Mesenchymal stem cell (in vitro differentiated cells and primary cell): Measurements from ENCODE around the gene UAP1L1.

ENCODE experiments used
- DNase-seq: peaks from one replicate; pipeline ENCODE4 v3.0.0-alpha.2; 2013
- H2AFZ ChIP-seq: one replicate; pipeline ENCODE4 v1.6.1; 2013; ENCODE audit warnings: low read depth, mild to moderate bottlenecking, control low read depth, inconsistent platforms, low read length, moderate library complexity
- H2AK5ac ChIP-seq: 2 replicates; pipeline ENCODE4 v1.6.1; 2013; ENCODE audit warnings: low read length, moderate library complexity, mild to moderate bottlenecking, inconsistent platforms; ENCODE audit not compliant: severe bottlenecking
- H2BK120ac ChIP-seq: one replicate; pipeline ENCODE4 v1.6.1; 2013; ENCODE audit warnings: low read depth, mild to moderate bottlenecking, inconsistent platforms, low read length, moderate library complexity
- H2BK12ac ChIP-seq, 2 experiments: one replicate each; pipeline ENCODE4 v1.6.1; 2013; ENCODE audit warnings: inconsistent platforms in 2 of 2, low read length in 2 of 2, mild to moderate bottlenecking in 2 of 2, moderate library complexity in 2 of 2, control low read depth in 1 of 2
- H2BK15ac ChIP-seq: one replicate; pipeline ENCODE4 v1.6.1; 2013; ENCODE audit warnings: mild to moderate bottlenecking, low read depth, inconsistent platforms; ENCODE audit not compliant: poor library complexity, severe bottlenecking
- H2BK5ac ChIP-seq: 2 replicates; pipeline ENCODE4 v1.6.1; 2013; ENCODE audit warnings: low read depth, mild to moderate bottlenecking, low read length, control low read depth, inconsistent platforms; ENCODE audit not compliant: poor library complexity, severe bottlenecking
- H3K14ac ChIP-seq, 2 experiments: one replicate each; pipeline ENCODE4 v1.6.1; 2013; ENCODE audit warnings: inconsistent platforms in 2 of 2, low read length in 2 of 2, control low read depth in 1 of 2, mild to moderate bottlenecking in 1 of 2, moderate library complexity in 1 of 2
- H3K18ac ChIP-seq, 2 experiments: one replicate each; pipeline ENCODE4 v1.6.1; 2013; ENCODE audit warnings: inconsistent platforms in 2 of 2, low read length in 2 of 2, control low read depth in 1 of 2, low read depth in 1 of 2, mild to moderate bottlenecking in 1 of 2
- H3K23ac ChIP-seq, 2 experiments: one replicate each; pipeline ENCODE4 v1.6.1; 2013; ENCODE audit warnings: inconsistent platforms in 2 of 2, low read length in 2 of 2, mild to moderate bottlenecking in 2 of 2, moderate library complexity in 2 of 2, control low read depth in 1 of 2
- H3K27ac ChIP-seq: 2 replicates; pipeline ENCODE4 v1.5.1; 2013; ENCODE audit warnings: mild to moderate bottlenecking, moderate library complexity, low read length, control low read depth, inconsistent platforms; ENCODE audit not compliant: poor library complexity, severe bottlenecking
- H3K27me3 ChIP-seq, 2 experiments: 2 replicates each; pipeline versions ENCODE4 v1.6.1 to v1.7.0; 2013; ENCODE audit warnings: low read length in 2 of 2, mild to moderate bottlenecking in 2 of 2, moderate library complexity in 2 of 2, control low read depth in 1 of 2, inconsistent platforms in 1 of 2; ENCODE audit not compliant: control insufficient read depth in 1 of 2, insufficient read depth in 1 of 2
- H3K36me3 ChIP-seq, 2 experiments: 2 replicates each; pipeline versions ENCODE4 v1.6.1 to v1.7.0; 2013; ENCODE audit warnings: low read length in 2 of 2, control low read depth in 1 of 2, inconsistent platforms in 1 of 2, low read depth in 1 of 2, mild to moderate bottlenecking in 1 of 2; ENCODE audit not compliant: insufficient read depth in 2 of 2, control insufficient read depth in 1 of 2
- H3K4ac ChIP-seq, 2 experiments: one replicate each; pipeline ENCODE4 v1.6.1; 2013; ENCODE audit warnings: inconsistent platforms in 2 of 2, low read length in 2 of 2, mild to moderate bottlenecking in 2 of 2, moderate library complexity in 2 of 2, control low read depth in 1 of 2, low read depth in 1 of 2
- H3K4me1 ChIP-seq: 2 replicates; pipeline ENCODE4 v1.6.1; 2013; ENCODE audit warnings: low read depth, low read length, control low read depth; ENCODE audit not compliant: control insufficient read depth, insufficient read depth
- H3K4me2 ChIP-seq: 2 replicates; pipeline ENCODE4 v1.6.1; 2013; ENCODE audit warnings: low read length, mild to moderate bottlenecking, inconsistent platforms; ENCODE audit not compliant: poor library complexity, severe bottlenecking
- H3K4me3 ChIP-seq, 2 experiments: 2 replicates each; pipeline versions ENCODE4 v1.5.1 to v1.7.0; 2013; ENCODE audit warnings: low read length in 2 of 2, mild to moderate bottlenecking in 2 of 2, control low read depth in 1 of 2, low read depth in 1 of 2; ENCODE audit not compliant: insufficient read depth in 1 of 2
- H3K79me1 ChIP-seq: replicated peaks from 2 replicates; pipeline ENCODE4 v1.6.1; 2013; ENCODE audit warnings: mild to moderate bottlenecking, control low read depth, low read length, inconsistent platforms; ENCODE audit not compliant: poor library complexity, severe bottlenecking
- H3K9ac ChIP-seq: 2 replicates; pipeline ENCODE4 v1.7.0; 2013; ENCODE audit warnings: mild to moderate bottlenecking, low read length, moderate library complexity
- H3K9me3 ChIP-seq: 2 replicates; pipeline ENCODE4 v1.7.0; 2013; ENCODE audit warnings: mild to moderate bottlenecking, low read length; ENCODE audit not compliant: control insufficient read depth
- H4K8ac ChIP-seq: one replicate; pipeline ENCODE4 v1.6.1; 2013; ENCODE audit warnings: inconsistent platforms, mild to moderate bottlenecking, low read length, moderate library complexity
- H4K91ac ChIP-seq: one replicate; pipeline ENCODE4 v1.6.1; 2013; ENCODE audit warnings: mild to moderate bottlenecking, low read length, inconsistent platforms
- WGBS: methylation state at CpG from one replicate; pipeline ENCODE4 v1.1.7; 2013; ENCODE audit warnings: mixed read lengths; 5-methylcytosine and 5-hydroxymethylcytosine counted together

The UAP1L1 gene

GRCh38 chr9:137046088-137046787 lies 31.1 kb upstream of the UAP1L1 start, which contains the start of gene NPDC1:
NPDC1 (minus strand) TSS chr9:137046177; CDS start chr9:137045989, 188 bp downstream.
- H2AFZ ChIP-seq: peak within 1 kb of the TSS; percentile 96
- WGBS: 1% methylated on average over 52 of the region's 57 CpGs
- H3K27me3 ChIP-seq: peaks cover 37 to 70% of the 10 kb centered on the region in 2 experiments
- no peaks in the 10 kb centered on the region for H3K79me1 ChIP-seq
- peak within 1 kb of the TSS in 1 of 2 experiments; percentile 42 for H3K18ac ChIP-seq
- H2BK12ac ChIP-seq: peak within 1 kb of the TSS in 1 of 2 experiments; percentile 37
- H3K36me3 ChIP-seq: peaks cover 0 to 8% of the 10 kb centered on the region in 2 experiments
- peak within 1 kb of the TSS; percentile 42 for H2BK120ac ChIP-seq
- H3K4me1 ChIP-seq: peaks cover 27% of the 10 kb centered on the region
- DNase-seq: peak; percentile 75
- H3K4ac ChIP-seq: no peak within 1 kb of the TSS
- H3K4me3 ChIP-seq: peak within 1 kb of the TSS; percentile 63 to 82
- no peaks in the 10 kb centered on the region for H3K9me3 ChIP-seq
- no peak within 1 kb of the TSS for H2BK15ac ChIP-seq
- no peak within 1 kb of the TSS for H2BK5ac ChIP-seq
- no peak within 1 kb of the TSS for H3K27ac ChIP-seq
- no peak within 1 kb of the TSS for H2AK5ac ChIP-seq
- H3K9ac ChIP-seq: peak within 1 kb of the TSS; percentile 72
- H3K14ac ChIP-seq: peak within 1 kb of the TSS in 1 of 2 experiments; percentile 81
- peak within 1 kb of the TSS; percentile 54 for H4K91ac ChIP-seq
- H3K23ac ChIP-seq: peak within 1 kb of the TSS in 1 of 2 experiments; percentile 94
- peak within 1 kb of the TSS; percentile 55 for H4K8ac ChIP-seq
- H3K4me2 ChIP-seq: peak within 1 kb of the TSS; percentile 91

- Histone ChIP-seq H3K27ac (no peak overlapping the region), H4K8ac (no peak overlapping the region), H2BK12ac (no peak overlapping the region), H3K18ac (no peak overlapping the region), H3K4me1 (peaks cover 34% of the 10 kb centered on the region), H3K27me3 (peaks cover 64 to 81% of the 10 kb centered on the region in 2 experiments), H3K36me3 (no peaks in the 10 kb centered on the region), H2AK5ac (no peak overlapping the region), H3K9me3 (no peaks in the 10 kb centered on the region), H3K79me1 (no peaks in the 10 kb centered on the region), H3K4me3 (no peak overlapping the region), H2BK120ac (no peak overlapping the region), H3K4ac (no peak overlapping the region), H3K4me2 (no peak overlapping the region), H2AFZ (no peak overlapping the region), H2BK15ac (no peak overlapping the region), H3K9ac (no peak overlapping the region), H3K14ac (no peak overlapping the region), H3K23ac (peak overlapping the region in 1 of 2 experiments; percentile 53), H2BK5ac (no peak overlapping the region), H4K91ac (no peak overlapping the region)
- WGBS: 62% methylated on average over 48 of the region's 72 CpGs
- no peak for DNase-seq
These were observed 28.4 kb upstream of the UAP1L1 start for GRCh38 chr9:137048655-137049543.

- peak; percentile 32 for DNase-seq
- Histone ChIP-seq H3K36me3 (no peaks in the 10 kb centered on the region), H3K18ac (no peak overlapping the region), H2BK12ac (no peak overlapping the region), H3K23ac (peak overlapping the region in 1 of 2 experiments; percentile 51), H4K91ac (no peak overlapping the region), H2AK5ac (no peak overlapping the region), H3K4me1 (peaks cover 30% of the 10 kb centered on the region), H3K79me1 (no peaks in the 10 kb centered on the region), H3K27me3 (peaks cover 73 to 79% of the 10 kb centered on the region in 2 experiments), H2BK5ac (no peak overlapping the region), H3K27ac (no peak overlapping the region), H3K9me3 (no peaks in the 10 kb centered on the region), H3K14ac (no peak overlapping the region), H3K9ac (no peak overlapping the region), H2BK15ac (no peak overlapping the region), H2BK120ac (no peak overlapping the region), H4K8ac (no peak overlapping the region), H3K4me2 (no peak overlapping the region), H3K4ac (no peak overlapping the region), H3K4me3 (no peak overlapping the region), H2AFZ (no peak overlapping the region)
- 48% methylated on average over 38 of the region's 38 CpGs for WGBS
These were observed 27.5 kb upstream of the UAP1L1 start for GRCh38 chr9:137049544-137050449.
